HG03280 (cell line): ENCODE results near the gene SLC25A26.
A peak's percentile ranks its signal among the peaks of the same experiment; 100 is the strongest.

Experiments used
- ATAC-seq: cut with Tn5 transposase; IDR thresholded peaks from one replicate; pipeline ENCODE4 v1.9.1; 2021; ENCODE audit warnings: mild to moderate bottlenecking, moderate library complexity; ENCODE audit not compliant: unreplicated experiment

The SLC25A26 gene

DNA sequence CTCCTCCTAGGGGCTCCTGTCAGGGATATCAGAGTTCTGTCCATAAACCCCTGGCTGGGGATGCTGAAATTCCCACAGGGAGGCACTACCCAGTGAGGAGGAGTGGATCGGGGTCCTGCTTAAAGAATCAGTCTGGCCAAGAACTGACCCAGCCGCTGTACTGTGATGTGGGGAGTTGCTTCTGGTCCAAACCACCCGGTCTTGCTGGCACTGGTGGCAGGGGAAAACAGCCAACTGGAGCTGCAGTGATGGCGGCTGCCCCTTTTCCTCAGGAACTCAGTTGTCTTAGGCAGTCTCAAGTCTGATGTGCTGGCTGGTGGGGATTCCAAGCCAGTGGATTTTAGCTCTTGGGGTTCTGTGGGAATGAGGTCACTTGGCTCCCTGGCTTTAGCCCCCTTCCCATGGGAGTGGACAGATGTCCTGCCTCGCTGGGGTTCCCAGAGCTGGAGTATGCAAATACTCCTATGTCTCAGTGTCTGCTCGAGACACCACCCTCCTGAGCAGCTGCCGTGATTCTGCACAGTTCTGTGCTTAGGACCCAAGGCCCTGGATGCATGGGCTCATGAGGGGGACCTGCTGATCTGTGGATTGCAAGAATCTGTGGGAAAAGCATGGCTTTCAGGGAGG is 97.1 kb downstream of the SLC25A26 start:
- ATAC-seq = no peak

DNA sequence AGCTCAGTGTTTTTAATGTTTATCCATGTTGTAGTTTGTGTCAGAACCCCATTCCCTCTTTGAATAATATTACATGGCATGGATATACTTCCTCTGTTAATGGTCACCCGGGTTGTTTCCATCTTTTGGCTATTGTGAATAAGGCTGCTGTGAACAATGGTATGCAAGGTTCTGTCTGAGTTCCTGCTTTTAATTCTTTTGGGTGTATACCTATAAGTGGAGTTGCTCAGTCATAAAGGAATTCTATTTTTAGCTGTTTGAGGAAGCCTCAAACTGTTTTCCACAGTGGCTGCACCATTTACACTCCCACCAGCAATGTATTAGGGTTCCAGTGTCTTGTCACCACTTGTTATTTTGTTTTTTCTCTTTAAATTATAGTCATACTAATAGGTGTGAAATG is 99.6 kb downstream of the SLC25A26 start:
- no peak for ATAC-seq

DNA sequence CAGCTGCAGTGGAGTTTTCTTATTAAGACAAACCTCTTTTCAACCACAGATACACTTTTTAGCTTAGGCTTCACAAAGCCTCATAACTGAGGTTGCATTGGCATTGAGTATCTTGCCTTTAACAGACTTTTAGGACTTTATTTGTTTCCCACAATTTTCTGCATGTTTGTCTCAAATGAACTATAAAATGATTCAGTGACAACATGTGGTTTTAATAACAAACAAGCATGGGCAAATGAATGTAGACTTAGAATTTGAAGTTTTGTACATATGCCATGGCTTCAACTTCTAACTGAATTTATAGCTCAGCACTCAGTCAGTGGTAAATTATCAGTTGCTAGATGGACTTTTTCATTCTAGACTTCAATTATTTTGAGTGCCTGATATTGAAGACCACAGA is 101.6 kb downstream of the SLC25A26 start:
- ATAC-seq = no peak

DNA sequence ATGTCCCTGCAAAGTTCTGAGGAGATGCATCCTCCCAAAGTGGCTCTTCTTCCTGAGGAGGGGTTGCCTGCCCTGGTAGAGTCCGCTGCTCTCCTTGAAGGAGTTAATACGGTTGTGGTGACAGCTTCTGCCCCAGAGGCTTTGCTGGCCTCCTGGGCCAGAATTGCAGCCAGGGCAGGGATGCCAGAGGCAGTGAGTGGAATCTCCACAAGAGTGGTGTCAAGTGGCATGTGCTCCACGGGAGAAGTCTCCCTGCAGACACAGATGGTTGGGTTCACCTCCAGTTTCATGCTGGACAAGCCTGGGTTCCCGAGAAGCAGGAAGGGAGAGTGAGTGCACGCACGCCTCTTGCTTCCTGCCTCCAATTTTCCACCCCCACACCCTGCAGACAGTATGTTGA is 105.5 kb downstream of the SLC25A26 start:
- no peak for ATAC-seq

DNA sequence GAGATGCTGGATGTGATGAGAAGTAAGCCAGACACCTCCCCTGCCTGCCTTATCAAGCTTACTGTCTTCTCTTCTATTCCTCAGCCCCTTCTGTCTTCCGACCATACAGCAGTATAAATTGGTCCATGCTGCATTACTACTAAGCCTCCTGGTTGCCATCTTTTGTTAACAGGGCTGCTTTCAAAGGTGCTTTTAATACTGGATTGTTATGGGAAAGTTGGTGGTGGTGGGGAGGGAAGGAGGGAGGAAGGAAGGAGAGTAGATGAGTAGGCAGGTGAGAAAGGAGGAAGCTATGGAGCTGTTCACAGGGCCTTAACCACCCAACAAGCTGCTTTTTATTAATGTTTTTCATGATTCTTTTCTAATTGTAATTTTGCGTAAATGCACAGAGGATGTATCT is 114.9 kb downstream of the SLC25A26 start:
- no peak for ATAC-seq

DNA sequence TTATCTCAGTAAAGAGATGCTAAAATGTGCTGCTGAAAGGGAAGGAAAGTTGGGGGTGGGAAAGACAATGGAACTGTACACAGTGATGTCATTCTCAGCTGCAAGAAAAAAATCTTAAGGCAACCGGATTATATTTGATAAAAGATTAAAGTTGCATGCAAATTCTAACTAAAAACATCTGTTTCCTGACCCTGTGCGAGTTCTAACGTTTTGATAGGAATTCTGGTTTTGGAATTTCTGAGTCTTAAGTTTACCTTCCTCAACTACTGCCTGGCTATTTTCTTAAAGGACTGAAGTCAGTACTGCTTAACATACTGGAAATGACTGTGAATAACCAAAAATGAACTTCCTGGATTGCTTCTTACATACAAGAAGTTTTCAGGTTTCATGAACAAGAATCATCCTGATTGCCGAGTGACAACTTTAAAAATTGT is 115.5 kb downstream of the SLC25A26 start:
- ATAC-seq = no peak

DNA sequence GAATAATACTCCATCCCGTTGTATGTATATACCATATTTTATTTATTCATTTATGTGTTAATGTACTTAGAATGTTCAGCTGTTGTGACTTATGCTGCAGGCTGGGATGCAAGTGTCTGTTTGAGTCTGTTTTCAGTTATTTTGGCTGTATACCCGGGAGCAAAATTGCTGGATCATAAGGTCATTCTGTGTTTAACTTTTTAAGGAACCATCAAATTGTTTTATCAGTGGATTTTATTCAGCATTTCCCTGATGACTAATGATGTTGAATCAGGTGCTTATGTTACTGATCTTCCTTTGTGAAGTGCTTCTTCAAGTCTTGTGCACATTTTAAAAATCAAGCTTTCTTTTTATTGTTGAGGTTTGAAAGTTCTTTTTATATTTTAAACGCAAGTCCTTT is 118.1 kb downstream of the SLC25A26 start:
- ATAC-seq = no peak

DNA sequence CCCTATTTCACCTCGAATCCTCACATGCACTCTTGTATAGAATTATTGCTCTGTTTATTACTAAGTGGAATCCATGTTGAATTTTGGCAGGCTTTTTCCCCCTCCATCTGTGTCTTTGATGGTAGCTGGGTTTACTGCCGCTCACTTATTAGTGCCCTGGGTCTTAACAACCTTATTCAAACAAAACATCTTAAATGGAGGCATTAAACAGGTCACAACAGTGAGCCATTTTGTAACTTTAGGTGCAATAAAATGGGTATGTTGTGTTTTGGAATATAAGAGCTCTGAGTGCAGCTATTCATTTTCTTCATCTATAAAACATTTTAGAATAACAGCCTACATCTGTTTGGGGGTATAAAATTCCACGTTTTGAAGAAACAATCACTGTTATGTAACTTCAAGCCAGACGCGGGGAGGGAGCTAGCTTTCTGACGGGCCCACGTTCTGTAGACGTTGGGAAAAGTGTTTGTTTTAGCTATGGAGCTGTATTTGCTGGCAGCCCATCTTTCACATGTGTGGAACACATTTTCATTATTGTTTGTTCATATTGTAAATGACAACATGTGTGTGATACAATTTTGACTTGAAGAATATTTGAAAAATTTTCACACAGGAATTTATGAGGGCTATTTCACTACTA is 122.0 kb downstream of the SLC25A26 start:
- ATAC-seq = no peak

DNA sequence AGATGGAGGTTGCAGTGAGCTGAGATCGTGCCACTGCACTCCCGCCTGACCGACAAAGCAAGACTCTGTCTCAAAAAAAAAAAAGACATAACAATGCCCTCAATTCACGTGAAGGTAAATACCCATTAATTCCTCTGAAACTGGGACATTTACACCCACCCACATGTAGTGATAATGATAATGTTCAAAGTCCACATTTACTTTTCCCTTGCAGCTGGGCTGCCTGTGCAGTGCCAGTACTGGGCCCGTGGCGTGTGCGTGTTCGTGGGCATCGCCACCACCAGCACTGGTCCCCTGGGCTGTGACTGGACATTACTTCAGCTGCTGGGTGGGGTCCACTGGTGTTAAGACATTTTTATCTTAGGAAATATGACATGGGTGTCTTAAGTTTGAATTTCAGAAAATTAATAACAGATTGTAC is 123.6 kb downstream of the SLC25A26 start:
- no peak for ATAC-seq

DNA sequence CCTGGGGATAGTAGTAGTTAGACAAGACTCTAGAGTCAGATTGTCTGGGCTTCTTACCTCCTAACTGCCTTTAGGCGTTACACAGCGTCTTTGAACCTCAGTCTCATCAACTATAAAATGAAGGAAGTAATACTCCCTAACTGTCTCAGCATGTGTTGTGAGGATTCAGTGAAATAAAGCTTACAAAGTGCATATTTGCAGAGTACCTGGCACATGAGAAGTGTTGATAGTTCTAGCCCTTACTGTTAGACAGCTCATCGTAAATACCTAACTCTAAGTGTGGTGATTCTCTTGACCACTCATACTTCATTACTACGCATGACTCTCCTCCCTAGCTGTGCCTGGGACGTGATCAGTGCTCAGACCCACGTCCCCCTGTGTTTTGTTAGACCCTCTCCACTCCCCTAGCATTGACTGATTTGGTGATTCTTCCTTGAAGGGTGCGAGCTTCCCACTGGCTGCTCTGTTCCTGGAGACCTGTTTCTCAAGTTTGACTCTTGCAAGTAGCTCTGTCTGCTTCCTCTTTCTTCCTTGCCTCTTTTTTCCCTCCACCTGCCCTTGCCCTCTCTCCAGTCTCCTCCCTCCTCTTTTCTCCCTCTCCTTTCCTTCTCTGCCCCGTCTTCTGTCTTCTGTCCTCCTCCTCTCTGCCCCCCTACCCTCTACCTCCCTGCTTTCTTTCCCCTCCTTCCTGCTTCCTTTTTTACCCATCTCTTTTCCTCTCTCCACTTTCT is 124.2 kb downstream of the SLC25A26 start:
- ATAC-seq = no peak

DNA sequence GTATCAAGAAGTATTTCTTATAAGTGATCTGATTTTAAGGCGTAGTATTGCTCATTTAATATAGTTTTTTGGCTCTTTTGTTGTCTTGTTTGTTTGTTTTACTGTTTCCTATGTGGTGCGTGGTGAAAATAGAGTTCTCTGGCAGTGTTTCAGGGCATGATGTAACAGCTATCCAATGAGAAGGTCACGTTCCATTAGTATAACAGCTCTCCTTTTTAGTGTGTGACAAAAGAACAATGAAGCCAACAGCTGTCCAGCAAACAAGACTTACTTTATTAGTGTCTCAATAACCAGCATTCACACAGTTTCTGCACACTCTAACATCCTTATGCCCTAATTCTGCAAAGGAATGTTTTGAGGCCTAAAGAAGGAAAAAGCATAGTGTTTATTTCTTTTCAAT is 127.9 kb downstream of the SLC25A26 start:
- no peak for ATAC-seq

DNA sequence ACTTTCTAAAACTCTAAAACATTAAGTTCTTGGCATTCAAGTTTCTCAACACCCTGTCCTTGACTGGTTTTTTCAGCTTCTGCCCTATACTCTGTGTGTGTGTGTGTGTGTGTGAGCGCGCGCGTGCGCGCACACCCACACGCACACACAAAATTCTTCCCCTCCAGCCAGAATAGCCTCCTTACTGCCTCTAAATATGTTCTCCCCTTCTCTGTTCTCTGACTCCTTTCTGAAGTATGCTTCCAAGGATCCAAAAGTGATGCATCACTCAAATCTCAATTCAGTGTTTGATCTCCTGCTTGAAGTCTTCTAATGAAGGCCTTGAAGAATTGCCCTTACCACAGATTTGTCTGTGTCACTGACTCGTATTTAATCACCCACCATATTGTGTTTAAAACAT is 129.8 kb downstream of the SLC25A26 start:
- no peak for ATAC-seq

DNA sequence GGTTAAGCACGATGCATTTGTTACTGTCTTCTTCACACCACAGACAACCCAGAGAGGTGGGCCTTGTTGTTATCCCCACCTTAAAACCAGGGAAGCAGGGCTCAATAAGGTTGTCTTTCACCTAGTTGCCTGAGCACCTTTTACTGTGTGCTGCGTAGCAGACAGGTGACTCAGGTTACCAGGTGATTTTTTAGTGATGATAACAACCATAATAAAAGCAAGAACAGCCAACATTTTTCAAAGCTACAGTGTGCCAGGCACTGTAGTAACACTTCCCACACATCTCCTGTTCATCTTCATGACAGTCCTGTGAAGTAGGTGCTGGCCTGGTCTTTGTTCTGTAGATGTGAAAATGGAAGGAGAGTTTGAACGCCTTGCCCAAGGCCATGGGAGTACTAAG is 132.2 kb downstream of the SLC25A26 start:
- ATAC-seq = no peak

DNA sequence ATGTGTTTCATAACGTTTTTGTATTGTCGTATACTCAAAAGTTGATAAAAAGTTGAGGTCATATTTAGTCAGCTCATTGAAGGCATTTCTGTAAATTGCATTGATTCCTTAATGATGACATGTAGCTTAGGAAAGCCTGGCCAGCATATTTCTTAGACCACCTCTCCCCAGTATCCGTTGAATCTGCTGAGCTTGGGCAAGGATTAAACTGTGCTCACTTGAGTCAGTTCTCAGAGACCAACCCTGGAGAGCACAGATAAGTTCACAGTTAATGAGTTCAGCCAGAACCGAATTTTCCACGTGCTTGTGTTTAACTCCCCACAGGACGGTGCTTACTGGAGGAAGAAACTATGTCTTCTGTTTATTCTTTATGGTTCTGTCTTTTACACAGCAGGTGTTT is 132.7 kb downstream of the SLC25A26 start:
- ATAC-seq = no peak

DNA sequence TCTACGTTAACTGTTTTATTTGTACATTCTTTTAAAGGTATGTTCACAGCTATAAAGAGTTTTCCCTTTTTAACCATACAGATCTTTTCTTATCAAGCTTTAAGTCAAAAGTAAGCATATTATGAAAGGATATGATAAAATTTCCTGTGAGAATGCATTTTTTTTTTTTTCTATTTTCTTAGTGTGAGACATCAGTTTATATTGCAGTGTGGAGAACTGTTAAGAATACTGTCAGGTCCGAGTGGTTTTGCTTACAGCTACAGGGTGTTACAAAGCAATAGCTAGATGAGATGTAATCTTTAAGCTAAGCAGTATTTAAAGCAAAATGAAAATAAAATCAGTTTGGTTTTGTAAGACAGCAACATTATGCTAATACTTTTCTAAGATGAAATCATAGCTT is 133.2 kb downstream of the SLC25A26 start:
- ATAC-seq = no peak

DNA sequence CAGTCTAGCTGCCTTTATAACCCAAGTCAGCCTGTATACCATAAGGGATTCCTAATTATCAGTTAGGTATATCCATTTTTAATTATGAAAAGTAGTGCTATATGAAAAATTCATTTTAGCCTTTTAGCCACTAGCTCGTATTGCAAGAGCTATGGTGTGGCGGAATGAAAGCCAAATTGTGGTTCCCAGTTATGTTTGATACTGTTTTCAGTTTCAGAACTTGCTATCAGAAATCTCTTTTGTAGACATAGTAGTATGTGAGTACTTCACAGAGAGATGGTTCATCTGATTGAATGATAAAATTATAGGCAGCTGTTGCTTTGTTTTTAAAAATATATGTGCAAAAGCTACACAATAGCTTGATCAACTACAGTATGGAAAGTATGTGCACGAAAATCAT is 134.6 kb downstream of the SLC25A26 start:
- ATAC-seq = peak; percentile 52

DNA sequence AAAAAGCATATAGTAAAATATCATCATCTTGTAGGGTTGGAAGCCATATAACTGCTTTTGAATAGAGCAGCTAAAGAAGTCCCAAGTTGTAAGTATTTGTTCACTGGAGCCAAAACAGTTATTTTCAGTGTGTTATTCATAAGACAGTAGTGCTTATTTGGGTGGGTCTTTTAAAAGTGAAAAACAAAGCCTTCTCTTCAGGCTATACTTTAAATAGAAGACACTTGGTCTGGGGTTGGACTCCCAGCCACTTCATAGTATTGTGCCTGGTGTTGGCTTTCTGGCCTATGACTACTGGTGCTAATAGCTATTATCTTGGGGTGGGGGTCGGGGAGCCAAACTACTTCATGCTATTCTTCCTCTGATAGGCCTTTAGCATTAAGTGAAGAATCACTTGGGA is 135.2 kb downstream of the SLC25A26 start:
- no peak for ATAC-seq

DNA sequence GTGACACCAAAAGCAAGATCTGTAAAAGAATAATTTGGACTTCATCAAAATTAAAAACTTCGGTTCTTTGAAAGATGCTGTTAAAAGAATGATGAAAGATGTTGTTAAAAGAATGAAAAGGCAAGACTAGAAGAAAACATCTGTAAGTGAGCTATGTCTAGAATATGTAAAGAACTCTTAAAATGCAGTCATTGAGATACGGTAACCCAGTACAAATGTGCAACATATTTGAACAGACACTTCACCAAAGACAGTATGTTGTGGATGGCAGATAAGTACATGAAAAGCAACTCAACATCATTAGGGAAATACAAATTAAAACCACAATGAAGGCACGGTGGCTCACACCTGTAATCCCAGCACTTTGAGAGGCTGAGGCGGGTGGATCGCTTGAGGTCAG is 140.6 kb downstream of the SLC25A26 start:
- no peak for ATAC-seq

DNA sequence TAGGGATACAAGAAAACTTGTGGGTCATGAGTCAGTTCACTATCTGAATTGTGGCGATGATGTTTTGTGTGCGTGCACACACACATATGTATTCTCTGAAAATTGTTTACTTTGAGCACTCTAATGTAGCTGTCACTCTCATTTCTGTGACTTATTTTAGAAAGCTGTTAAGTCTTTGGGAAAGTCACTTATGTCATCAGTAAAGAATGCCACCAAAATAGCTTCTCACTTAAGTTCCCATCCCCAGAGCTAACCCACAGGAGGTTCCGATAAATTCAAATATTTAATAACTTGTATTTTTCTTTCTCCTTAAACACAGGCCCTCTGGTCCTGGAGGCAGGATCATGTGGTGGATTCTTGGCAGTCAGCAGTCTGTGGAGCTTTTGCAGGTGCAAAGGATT is 141.7 kb downstream of the SLC25A26 start:
- ATAC-seq = no peak

DNA sequence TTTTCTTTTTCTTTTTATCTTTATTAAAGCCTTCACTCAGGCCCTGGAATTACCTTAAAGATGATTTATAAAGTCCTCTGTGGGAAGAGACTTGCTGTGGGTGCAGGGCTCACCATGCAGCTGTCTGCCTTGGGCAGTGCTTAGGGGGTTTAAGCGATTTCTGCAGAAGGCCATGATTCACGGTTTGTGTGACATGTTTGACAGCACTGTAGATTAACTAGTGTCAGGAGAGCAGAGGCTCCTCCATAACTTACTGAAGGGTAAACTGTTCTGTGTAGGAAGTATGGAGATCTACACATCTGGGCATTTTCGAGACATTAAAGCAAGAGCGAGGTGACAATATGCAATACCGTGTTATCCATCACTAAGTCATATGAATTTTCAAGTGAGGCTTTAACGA is 142.3 kb downstream of the SLC25A26 start:
- ATAC-seq = no peak

DNA sequence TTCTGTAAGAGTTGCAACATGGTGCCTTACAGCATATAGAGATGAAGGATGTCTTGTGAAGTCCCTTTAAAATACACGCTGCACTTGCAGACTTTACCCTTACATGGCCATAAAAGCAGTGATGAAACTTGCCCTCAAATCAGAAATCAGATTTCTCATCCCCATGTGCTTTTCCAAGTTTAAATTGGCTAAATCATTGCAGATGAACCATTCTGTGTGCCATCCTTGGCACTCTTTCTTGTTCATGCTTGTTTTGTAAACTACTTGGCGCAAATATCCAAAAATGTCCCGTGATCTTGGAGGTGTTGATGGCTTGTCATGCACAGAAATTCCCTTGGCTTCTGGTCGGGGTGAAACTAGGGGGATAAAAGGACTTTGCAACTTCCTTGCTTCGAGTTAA is 144.3 kb downstream of the SLC25A26 start:
- ATAC-seq = no peak

DNA sequence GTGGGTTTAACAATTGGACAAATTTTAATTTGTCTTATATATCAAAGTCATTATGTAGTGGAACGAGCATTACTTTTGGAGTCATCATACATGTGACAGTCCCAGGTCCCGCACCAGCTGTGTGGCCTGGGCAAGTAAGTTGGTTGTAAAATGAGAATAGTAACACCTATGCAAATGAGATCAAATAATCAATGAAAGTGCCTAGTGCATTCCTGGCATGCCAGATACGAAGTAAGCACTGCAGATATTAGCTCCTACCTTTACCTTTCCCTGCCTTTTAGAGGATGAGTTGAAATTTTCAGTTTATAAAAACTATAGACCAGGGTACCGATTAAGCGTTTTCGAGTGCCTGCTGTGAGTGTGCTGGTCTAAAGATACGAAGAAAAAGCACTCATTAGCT is 145.9 kb downstream of the SLC25A26 start:
- no peak for ATAC-seq
